GM21390 (cell line): ENCODE measurements around the gene FNDC3B.

Source experiments
- ATAC-seq: cut with Tn5 transposase; IDR thresholded peaks from one replicate; pipeline ENCODE4 v1.9.1; 2021; ENCODE audit not compliant: unreplicated experiment

The FNDC3B gene

GRCh38 chr3:172378439-172378838, 339.1 kb downstream of the FNDC3B start:
- no peak for ATAC-seq

- no peak for ATAC-seq
Observed at GRCh38 chr3:172379372-172379771, 340.0 kb downstream of the FNDC3B start.

GRCh38 chr3:172380632-172381031, 341.3 kb downstream of the FNDC3B start:
- ATAC-seq: no peak

- ATAC-seq: no peak
Observed at GRCh38 chr3:172383306-172383796, 344.0 kb downstream of the FNDC3B start.

DNA sequence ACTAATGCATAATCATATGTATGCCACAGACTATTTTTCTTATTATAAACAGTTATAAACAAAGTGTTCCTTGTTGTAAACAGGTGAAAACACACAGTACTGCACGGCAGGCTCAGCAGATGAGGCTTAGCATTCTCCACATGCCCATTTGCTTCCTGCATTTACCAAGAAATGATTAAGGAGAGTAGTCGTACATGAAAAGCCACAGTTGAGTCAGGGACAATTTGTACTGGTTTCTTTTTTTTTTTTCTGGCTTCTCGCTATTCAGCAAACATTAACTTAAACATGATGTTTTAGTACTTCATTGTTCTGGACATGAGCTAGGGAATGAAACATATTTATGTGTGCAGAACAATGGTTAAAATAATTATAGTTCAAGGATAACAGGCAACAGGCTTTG, 345.5 kb downstream of the FNDC3B start:
- no peak for ATAC-seq

DNA sequence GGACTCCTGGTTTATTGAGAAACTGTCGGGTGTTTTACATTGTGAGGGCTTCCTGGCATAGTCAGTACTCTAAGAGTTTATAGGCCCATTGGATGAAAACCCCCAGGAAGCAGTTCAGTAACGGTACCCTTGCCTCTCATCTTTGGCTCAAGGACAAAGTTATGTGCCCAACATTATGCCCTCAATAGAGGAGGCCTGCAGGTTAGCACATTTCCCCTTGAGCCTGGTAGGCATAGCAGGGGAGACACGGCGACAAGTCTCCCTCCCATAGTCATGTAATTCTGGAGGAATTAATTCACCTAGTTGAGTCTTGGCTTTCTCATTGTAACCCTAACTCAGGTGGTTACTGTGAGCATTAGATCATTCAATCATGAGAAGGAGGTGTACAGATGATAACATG, 348.4 kb downstream of the FNDC3B start:
- ATAC-seq: no peak

DNA sequence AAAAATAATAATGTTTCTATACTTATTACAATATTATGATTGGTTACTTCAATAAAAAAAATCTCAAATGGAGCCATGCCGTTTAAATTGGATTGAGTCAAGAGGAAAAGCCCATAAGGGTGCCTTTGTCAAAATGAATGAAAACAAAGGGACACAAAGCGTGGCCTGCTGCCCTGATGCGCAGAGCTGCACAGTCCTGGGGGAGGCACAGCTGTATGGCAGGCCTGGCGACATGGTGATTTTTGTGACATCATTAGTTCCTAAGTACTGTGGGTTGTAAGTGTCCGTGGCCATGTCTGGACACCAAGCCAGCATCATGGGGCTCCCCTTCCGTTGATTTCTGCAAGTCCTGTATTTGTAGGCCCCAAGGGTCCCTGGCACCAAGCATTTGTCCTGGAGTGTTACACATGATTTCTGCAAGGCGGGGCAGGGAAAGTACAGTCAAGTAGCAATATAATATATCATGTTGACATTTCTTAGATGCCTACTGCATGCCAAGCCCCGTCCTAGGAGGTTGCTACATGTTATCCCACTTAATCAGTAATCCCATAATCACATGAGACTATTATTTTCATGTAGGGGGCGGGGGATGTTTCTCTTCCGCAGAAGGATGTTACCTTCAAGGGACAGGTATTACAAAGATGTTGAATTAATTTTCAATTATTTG, 349.2 kb downstream of the FNDC3B start:
- ATAC-seq: no peak

GRCh38 chr3:172390792-172391191, 351.4 kb downstream of the FNDC3B start:
- no peak for ATAC-seq

GRCh38 chr3:172391592-172392302, 352.4 kb downstream of the FNDC3B start:
- no peak for ATAC-seq

DNA sequence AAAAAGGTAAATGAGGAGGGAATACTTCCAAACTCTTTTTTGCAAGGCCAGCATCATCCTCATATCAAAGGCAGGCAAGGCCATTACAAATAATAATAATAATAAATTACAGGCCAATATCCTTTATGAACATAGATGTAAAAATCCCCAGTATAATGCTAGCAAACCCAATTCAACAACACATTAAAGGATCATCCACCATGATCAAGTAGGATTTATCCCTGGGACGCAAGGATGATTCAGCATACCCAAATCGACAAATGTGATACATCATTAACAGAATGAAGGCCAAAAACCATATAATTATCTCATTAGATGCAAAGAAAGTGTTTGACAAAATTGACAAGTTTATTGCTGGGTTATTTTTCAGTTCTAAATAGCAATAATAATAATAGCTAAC, 355.3 kb downstream of the FNDC3B start:
- ATAC-seq: no peak

- no peak for ATAC-seq
Observed at GRCh38 chr3:172396400-172396799, 357.0 kb downstream of the FNDC3B start.

DNA sequence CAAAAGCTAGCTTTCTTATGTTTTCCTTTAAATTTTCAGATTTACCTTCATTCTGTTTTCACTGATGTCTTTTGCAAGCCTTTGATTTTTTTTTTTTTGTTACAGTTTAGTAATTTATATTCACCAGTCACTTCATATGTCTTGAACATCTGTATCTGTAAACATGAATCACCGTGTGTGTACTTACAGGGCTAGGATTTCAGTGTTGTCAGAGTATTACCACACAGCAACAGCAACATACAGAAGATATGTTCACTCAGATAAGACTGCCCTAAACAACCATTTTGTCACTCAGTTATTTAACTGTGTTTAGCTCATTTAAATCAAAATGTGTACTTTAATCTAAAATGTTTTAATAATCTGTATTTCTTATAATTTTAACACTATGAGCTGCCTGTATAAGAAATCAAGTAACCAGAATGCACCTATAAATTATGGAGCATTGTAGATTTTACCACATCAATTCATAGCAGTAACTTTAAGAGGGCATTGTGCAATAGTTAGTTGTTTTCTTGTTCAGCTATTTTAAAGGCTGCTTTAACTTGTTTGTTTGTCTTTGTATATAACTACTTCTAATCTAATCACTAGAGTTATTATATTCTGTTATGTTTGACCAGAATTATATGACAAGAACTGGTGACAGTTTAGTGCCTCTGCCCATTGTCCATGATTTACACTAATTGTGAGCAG, 358.5 kb downstream of the FNDC3B start:
- ATAC-seq: no peak

DNA sequence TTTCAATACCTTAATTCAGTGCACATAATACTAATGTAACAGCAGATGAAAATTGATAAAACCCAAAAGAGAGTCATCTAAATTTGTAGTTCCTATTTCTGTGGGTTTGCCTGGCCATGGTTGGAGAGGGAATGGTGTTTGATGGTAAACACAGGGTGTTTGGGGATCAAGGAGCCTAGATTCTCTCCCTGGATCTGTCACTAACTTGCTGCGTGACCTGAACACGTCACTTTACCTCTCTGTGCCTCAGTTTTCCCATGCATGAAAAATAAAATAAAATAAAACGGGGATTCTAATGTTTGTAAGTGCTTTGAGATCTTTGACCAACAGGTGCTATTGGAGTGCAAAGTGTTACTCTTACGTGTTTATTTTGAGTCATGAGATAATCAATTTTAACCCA, 359.1 kb downstream of the FNDC3B start:
- no peak for ATAC-seq

GRCh38 chr3:172402090-172402489, 362.7 kb downstream of the FNDC3B start:
- ATAC-seq: no peak

DNA sequence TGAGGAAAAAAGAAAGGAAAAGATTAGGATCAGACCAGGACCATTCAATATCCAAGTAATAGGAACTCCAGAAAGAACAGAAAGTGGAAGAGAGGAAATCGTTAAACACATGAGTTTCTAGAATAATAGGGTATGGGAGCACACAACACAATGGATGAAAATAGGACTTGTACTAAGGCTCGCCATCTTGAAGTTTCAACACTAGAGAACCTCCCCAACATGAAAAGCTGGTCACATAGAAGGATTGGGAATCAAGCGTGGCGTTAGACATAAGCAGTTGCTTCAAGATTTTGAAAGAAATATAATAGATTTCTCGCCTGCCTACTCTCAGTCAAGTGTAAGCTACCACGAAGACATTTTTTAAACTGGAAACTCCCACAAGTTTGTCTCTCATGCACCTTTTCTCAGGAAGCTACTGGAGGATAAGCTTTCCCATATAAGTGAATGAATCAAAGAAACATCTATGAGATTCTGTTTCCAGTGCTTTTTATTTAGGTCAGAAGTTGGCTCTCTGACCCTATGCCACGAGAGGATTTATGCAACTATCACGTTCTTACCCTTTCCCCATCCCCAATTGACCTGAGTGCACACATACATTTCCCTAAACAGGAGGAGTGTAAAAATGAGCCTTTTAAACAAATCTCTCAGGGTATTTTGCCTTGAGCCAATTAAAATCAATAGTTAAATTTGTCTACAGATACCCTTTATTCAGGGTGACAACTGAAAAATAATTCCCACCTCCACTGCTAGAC, 363.7 kb downstream of the FNDC3B start:
- no peak for ATAC-seq

GRCh38 chr3:172404237-172404962, 365.0 kb downstream of the FNDC3B start:
- no peak for ATAC-seq

DNA sequence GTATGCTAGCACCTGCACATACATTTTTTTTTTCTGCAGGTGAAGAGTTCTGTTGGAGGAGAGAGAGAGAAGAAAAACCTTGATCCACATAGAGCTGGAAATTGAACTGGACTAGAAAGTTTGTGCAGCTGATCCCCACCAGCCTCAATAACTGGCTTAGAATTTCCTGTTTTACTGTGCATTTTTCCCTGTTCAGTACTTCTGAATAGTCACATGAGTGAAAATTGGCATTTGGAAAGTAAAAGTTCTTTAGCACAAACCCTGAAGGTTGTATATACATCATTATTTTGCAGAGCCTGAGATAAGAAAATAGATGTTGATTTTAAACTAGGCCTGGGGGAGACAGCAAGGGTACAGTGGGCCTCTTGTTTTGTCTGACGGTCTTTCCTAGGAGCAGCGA, 366.5 kb downstream of the FNDC3B start:
- ATAC-seq: no peak

DNA sequence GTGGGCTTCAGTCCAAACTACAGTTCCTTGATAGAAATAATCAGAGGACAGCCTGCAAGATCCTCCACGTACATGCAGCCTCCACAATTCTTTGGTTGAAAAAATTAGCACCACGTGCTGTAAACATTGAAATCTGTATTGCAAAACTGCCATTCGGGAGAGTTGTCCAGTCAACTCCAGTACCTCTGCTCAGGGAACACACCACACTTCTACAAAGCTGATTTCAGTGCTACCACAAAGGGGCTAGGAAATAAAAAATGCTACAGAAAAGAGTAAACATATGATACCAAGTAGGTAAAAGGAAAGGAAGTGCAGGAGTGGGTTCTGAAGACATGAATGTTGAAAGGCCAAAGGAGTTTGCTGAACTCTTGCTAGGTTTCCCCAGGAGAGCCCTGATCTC, 368.5 kb downstream of the FNDC3B start:
- ATAC-seq: no peak

GRCh38 chr3:172410702-172411477, 371.5 kb downstream of the FNDC3B start:
- no peak for ATAC-seq

GRCh38 chr3:172411478-172411947, 372.1 kb downstream of the FNDC3B start:
- no peak for ATAC-seq
